A549 (cell line): ENCODE measurements around the gene PLEKHF1.

Source experiments
- E2F6 ChIP-seq: IDR thresholded peaks from 2 replicates; pipeline ENCODE4 v1.6.1; 2012; ENCODE audit warnings: low read depth, borderline replicate concordance
- EP300 ChIP-seq, 2 experiments: fragments of >200 bp; sonication (Bioruptor Twin); formaldehyde crosslinking; IDR thresholded peaks; 2 replicates in 1 of 2; 3 replicates in 1 of 2; pipeline ENCODE4 v1.6.1; 2016 to 2017
- NFE2L2 ChIP-seq: fragments of 150-350 bp; conservative IDR thresholded peaks from 2 replicates; pipeline ENCODE4 v1.6.1; 2014; ENCODE audit warnings: low read length
- POLR2A ChIP-seq: IDR thresholded peaks from 2 replicates; pipeline ENCODE4 v1.6.1; 2012; ENCODE audit warnings: mild to moderate bottlenecking, low read length
- POLR2AphosphoS2 ChIP-seq: conservative IDR thresholded peaks from 2 replicates; pipeline ENCODE4 v1.6.1; 2012; ENCODE audit warnings: low read length, improper control_type of control experiment, inconsistent platforms
- RAD21 ChIP-seq, 2 experiments: fragments of >200 bp in 1 of 2; sonication (Bioruptor Twin) in 1 of 2; formaldehyde crosslinking in 1 of 2; IDR thresholded peaks in 1 of 2; conservative IDR thresholded peaks in 1 of 2; 2 replicates in 1 of 2; 3 replicates in 1 of 2; pipeline ENCODE4 v1.6.1; 2012 to 2018; ENCODE audit warnings: inconsistent platforms in 1 of 2
- TF ChIP-seq, protein P1 (sequence below): fragments of >200 bp; sonication (Bioruptor Twin); formaldehyde crosslinking; IDR thresholded peaks from 3 replicates; pipeline ENCODE4 v1.5.1; 2016

- TF ChIP-seq NFE2L2, result no peak
- TF ChIP-seq, protein P1, sequence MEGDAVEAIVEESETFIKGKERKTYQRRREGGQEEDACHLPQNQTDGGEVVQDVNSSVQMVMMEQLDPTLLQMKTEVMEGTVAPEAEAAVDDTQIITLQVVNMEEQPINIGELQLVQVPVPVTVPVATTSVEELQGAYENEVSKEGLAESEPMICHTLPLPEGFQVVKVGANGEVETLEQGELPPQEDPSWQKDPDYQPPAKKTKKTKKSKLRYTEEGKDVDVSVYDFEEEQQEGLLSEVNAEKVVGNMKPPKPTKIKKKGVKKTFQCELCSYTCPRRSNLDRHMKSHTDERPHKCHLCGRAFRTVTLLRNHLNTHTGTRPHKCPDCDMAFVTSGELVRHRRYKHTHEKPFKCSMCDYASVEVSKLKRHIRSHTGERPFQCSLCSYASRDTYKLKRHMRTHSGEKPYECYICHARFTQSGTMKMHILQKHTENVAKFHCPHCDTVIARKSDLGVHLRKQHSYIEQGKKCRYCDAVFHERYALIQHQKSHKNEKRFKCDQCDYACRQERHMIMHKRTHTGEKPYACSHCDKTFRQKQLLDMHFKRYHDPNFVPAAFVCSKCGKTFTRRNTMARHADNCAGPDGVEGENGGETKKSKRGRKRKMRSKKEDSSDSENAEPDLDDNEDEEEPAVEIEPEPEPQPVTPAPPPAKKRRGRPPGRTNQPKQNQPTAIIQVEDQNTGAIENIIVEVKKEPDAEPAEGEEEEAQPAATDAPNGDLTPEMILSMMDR, result no peak
- TF ChIP-seq EP300 (IDR thresholded peaks at IDR 0.05), result no peak
- TF ChIP-seq RAD21 (conservative IDR thresholded peaks at IDR 0.05 in 1 of 2, IDR thresholded peaks at IDR 0.05 in 1 of 2), result no peak
- TF ChIP-seq E2F6, result no peak
- TF ChIP-seq POLR2AphosphoS2, result no peak
- no peak for TF ChIP-seq POLR2A
These were observed 49.3 kb upstream of the PLEKHF1 start for GRCh38 chr19:29615891-29616425.
